Prostate gland (tissue), 2 donors: ENCODE measurements around the gene GCNA.

Experiments used
- POLR2A ChIP-seq: fragments of 450-650 bp; IDR thresholded peaks from one replicate; pipeline ENCODE4 v1.6.1; 2016; ENCODE audit warnings: antibody characterized with exemption, mild to moderate bottlenecking
- POLR2AphosphoS5 ChIP-seq: sonication (generic); formaldehyde crosslinking; IDR thresholded peaks from one replicate; pipeline ENCODE4 v1.6.1; 2017; ENCODE audit warnings: antibody characterized with exemption
- TF ChIP-seq, protein P1 (sequence below), 4 experiments: fragments of 200-600 bp in 2 of 4; fragments of 450-650 bp in 2 of 4; sonication (generic) in 2 of 4; IDR thresholded peaks; 1 replicate in 3 of 4; 2 replicates in 1 of 4; pipeline ENCODE4 v1.5.1; 2016 to 2019; ENCODE audit warnings: antibody characterized with exemption in 4 of 4, mild to moderate bottlenecking in 2 of 4, moderate library complexity in 2 of 4

DNA sequence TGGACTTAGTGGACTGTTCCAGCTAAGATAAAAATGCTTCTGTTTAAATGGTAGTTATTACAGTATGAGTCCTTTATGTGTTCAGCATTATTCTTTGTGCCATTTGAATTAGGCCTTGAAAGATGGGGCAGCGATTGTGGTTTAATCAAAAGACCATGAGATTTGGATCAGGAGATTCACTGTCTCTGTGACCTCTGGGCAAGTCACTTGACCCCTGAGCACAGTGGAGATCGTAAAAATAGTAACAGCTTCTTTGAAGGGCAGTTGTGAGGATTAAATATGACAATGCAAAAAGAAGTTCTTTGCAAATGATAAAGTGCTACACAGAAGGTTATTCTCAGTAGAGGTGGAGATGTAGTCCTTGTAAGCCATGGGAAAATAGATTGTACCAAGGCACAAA is 29.3 kb downstream of the GCNA start:
- TF ChIP-seq, protein P1, sequence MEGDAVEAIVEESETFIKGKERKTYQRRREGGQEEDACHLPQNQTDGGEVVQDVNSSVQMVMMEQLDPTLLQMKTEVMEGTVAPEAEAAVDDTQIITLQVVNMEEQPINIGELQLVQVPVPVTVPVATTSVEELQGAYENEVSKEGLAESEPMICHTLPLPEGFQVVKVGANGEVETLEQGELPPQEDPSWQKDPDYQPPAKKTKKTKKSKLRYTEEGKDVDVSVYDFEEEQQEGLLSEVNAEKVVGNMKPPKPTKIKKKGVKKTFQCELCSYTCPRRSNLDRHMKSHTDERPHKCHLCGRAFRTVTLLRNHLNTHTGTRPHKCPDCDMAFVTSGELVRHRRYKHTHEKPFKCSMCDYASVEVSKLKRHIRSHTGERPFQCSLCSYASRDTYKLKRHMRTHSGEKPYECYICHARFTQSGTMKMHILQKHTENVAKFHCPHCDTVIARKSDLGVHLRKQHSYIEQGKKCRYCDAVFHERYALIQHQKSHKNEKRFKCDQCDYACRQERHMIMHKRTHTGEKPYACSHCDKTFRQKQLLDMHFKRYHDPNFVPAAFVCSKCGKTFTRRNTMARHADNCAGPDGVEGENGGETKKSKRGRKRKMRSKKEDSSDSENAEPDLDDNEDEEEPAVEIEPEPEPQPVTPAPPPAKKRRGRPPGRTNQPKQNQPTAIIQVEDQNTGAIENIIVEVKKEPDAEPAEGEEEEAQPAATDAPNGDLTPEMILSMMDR (IDR thresholded peaks at IDR 0.05), result no peak
- TF ChIP-seq POLR2A, result no peak
- no peak for TF ChIP-seq POLR2AphosphoS5
